DMS79 (cell line): Measurements from ENCODE around the gene LGALS8.
"Not testable (repeated sequence)": the region's sequence is repeated elsewhere in the genome, so short reads cannot be mapped to it uniquely, and the experiment has no call there.

Experiments
- DNase-seq: peaks from one replicate; lab custom pipeline; 2025; lab: John Stamatoyannopoulos, UW

LGALS8 gene

GRCh38 chr1:236540813-236541465 lies 17.2 kb downstream of the LGALS8 start:
- DNase-seq: no peak

DNA sequence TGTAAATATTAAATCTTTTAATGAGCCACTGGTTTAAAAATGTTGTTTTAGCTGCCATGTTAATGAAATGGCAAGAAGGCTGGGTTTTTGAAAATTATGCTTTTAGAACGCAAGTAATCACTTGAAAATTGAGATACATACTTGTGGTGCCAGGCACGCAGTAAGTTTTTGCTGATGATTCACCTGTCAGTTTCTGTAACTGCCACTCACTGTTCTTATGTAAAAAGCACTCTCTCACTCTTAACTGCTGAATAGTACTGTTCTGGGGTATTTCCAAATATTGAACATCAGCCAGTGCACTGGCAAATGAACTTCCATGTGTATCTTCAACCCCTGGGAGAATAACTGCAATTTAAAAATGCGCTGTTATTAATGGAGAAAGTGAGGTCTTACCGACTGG lies 17.9 kb downstream of the LGALS8 start:
- DNase-seq: no peak

DNA sequence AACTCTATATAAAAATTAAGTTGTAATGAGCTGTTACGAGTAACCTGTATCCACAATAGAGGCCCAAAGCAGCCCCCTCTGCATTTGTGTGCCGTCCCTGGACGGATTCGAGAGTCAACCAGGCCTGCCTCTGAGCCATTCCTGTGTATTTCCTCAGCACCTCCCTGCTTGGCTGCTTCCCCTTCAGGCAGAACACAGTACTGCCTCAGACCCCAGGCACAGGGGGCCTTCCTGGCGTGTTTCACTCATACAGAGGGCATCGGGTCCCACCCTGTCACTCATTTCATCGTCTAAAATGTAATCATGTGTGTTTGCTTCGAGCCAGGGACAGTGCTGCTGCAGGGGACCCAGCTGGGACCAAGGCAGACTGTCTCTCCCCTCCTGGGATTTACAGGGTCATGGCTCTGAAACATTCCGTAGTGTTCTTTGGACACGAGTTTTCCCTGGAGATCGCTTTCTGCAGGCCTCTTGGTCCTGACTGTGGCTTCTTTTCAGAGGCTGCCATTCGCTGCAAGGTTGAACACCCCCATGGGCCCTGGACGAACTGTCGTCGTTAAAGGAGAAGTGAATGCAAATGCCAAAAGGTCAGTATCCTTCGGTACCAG lies 19.4 kb downstream of the LGALS8 start:
- DNase-seq: no peak

DNA sequence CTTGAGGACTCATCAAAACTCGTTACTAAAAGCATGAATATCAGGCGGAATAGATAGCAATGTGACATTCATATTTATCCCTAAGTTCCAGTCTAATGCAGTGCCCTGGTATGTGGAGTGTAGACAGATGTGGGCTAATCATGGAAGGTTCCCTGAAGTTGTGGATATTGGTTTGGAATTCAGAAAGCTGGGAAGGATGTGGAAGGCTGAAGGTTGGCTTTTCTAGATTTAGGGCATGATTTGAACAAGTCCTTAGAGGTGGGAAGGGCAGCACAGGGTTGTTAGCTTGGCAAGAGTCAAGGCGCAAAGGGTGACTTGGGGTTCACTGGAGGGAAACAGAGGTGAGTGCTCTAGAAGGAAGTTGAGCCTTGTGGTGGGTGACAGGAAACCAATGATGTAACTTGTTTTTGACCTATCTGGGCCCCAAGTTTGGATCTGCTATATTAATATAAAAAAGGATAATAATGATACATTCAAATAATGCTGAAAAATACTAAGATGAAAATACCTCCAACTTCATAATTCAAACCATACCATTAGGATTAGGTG lies 21.9 kb downstream of the LGALS8 start:
- no peak for DNase-seq

DNA sequence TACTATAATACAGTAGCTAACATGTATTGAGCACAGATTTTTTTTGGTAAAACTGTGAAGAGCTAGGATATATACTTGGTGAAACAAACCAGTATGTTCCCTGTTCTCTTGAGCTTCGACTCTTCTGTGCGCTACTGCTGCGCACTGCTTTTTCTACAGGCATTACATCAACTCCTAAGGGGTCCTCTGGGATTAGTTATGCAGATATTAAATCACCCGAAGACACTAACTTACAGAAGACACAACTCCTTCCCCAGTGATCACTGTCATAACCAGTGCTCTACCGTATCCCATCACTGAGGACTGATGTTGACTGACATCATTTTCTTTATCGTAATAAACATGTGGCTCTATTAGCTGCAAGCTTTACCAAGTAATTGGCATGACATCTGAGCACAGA lies 24.7 kb downstream of the LGALS8 start:
- no peak for DNase-seq

- DNase-seq: no peak
Measured at GRCh38 chr1:236550961-236551851, 27.4 kb downstream of the LGALS8 start.

DNA sequence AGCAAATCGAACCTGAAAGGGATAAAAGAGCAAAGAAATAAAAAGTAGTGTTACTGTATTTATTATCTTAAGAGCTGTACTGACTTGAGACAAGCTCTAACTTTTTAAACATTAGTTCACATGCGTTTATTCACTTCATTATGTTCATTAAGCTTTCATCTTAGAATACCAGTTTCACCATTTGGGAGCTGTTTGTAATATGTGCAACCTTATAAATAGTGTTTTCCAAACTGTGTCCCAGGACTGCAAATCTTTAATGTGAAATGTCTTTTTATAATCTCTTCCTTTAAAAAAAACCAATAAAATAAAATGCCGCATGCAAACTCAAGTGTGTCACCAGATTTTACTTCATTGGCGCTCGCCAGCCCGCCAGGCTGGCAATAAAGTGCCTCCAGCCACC lies 28.3 kb downstream of the LGALS8 start:
- DNase-seq: no peak

DNA sequence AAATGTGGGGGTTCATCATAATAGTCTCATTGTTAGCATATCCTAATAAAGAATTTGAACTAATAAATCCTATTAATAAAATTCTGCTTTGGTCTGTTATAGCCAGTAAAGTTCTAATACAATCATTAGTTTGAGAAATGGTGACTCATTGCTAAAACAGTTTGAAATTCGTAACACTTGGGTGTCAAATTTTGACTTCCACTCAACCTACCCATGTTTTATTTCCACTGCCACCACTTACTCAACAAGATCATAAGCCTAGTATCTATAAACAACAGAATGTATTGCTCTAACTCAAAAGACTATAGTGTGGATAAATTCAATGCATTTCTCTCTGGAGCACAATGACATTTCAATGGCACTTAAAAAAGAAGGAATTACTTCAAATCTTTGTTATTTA lies 29.1 kb downstream of the LGALS8 start:
- DNase-seq: no peak

GRCh38 chr1:236553370-236553769 lies 29.6 kb downstream of the LGALS8 start:
- no peak for DNase-seq

DNA sequence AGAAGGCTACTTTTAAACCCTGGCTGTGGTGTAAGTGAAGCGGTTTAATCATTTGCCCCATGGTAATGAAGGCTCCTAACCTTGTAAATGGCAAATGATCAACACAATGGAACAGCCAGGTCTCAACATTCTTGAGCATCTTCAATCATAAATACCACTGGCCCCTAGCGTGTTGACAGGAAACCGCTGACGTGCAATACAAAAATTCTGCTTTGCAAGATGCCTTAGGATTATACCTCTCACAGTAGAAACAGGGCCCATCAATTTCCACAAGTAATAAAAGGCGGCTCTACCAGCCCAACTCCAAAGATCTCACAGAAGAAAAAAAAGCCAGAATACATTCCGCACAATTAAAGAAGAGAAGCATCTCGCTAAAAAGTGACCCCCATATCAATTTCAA lies 32.8 kb downstream of the LGALS8 start:
- no peak for DNase-seq

DNA sequence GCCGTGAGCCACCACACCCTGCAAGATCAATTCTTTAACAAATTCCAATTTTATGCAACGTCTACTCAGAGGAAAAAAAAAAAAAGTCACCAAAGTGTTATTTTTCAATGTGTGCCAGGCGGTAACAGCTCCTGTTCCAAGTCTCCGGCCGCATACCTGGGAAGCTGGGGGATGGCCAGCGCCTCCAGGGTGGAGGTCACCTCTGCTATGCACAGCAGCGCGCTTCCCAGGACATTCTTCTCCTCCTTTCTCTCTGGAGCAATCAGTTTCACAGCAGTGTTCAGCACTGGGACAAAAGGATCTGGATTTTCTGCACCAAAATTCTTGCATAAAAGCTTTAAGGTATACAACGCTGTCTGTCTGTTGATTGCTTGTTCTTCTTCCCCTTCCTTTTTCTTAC lies 34.3 kb downstream of the LGALS8 start:
- no peak for DNase-seq

DNA sequence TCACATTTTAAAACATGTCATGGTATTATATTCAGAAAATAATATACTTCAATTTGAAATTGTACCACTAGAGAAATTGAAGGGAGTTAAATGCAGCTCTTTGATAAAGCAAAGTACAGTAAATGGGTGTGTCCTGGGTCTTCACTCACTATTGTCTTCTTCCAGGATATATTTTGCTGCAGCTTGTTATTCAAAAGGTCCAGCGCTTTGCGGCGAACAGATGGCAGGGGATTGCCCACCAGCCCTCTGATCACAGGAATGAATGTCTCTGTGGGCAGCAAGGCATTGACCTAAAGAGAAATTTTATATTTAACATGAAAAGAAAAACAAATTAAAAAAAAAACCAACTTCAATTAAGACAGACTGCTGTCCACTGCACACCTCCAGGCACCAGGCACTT lies 35.1 kb downstream of the LGALS8 start:
- no peak for DNase-seq

DNA sequence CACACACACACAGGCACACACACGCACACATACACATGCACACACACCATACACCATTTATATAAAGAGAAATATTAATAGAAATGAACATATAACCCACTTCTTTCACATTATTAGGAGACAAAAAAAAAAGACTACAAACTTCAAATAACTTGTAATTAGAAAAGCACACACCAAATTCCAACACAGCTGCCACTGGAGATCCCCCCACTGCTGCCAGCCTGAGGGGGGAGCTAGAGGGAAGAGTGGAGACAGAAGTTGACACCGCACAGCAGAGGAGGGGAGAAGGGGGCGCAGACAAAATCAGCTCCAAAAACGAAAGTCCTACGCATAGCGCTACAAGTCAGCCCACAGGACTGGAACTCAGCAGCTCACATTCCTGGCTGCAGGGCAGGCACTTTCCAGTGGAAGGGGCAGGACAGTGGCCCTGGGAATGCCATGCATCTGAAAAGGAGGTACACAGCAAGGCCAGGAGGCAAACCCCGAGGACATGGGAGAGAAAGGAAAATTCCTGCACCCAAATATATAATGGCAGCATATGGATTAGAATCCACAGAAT lies 36.5 kb downstream of the LGALS8 start:
- no peak for DNase-seq

- no peak for DNase-seq
Measured at GRCh38 chr1:236561976-236562375, 38.2 kb downstream of the LGALS8 start.

GRCh38 chr1:236565530-236565929 lies 41.7 kb downstream of the LGALS8 start:
- no peak for DNase-seq

- DNase-seq: no peak
Measured at GRCh38 chr1:236568285-236568894, 44.6 kb downstream of the LGALS8 start.

DNA sequence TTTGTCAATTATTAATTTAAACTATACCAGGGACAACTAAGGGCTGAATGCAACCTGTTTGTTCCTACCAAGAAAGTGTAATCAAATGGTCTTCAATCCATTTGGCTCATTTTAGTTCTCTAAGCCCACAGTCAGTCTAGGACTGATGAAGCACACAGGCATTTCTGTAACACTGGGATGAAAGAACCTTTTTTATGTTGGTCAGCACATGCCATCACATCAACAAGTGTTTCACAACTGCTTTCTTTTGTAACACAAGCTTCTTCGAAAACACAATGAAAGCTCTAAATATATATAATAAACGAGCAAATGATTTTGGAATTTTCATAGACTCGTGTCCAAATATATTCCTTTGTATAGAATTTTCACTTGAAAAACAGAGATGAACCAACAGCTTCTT lies 51.7 kb downstream of the LGALS8 start:
- DNase-seq: no peak

DNA sequence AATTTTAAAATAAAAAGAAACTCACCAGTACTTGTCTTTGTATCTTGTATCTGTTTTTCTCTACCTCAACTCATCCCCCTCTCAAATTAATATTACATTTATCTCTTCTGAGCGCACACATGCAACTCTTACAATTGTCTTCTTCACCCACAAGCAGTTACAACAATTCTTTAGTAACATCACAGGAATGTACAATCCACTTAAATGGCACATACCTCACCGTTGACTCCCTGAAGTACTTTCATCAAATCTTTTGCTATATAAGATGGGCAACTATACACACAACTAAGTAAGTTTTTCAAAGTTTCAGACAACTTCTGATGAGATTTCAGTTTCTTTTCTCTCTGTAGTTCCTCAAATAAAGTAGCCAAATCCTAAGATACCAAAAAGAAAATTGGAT lies 52.2 kb downstream of the LGALS8 start:
- DNase-seq: no peak

DNA sequence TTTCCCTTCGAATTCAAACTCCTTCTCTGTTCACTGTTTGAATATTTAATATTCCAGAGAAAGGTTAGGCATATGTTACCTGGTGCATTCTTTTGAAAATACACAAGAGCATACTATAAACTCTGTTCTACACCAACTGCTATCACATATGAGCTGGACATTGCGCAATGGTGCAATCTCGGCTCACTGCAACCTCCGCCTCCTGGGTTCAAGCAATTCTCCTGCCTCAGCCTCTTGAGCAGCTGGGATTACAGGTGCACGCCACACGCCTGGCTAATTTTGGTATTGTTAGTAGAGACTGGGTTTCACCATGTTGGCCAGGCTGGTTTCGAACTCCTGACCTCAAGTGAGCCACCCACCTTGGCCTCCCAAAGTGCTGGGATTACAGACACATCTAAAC lies 53.3 kb downstream of the LGALS8 start:
- not testable (repeated sequence) for DNase-seq

DNA sequence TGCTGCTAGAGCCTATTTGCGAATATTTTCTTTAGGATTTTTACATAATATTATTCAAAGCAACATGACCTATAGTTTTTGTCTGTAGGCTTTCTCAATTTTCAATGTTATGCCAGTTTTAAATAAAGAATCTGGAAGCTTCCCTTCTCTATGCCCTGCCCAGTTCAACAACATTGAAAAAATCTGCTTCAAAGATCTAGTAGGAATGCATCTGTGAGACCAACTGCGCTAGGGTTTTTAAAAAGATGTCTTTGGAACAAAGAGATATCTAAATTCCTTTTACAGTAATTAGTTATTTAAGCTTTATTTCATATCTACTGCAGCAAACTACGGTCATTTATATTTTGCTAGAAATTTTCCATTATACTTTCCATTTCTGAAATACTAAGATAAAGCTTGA lies 54.9 kb downstream of the LGALS8 start:
- no peak for DNase-seq

DNA sequence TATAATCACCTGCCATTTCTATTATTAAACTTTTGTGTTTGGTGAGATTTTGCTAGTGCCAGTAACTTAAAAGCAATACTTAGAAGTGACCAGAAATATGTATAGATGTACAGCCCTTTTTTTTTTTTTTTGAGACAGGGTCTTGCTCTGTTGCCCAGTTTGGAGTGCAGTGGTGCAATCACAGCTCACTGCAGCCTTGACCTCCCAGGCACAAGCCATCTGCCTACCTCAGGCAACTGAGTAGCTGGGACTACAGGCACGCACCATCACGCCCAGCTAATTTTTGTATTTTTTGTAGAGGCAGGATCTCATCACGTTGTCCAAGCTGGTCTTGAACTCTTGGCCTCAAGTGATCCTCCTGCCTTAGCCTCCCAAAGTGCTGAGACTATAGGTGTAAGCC lies 56.6 kb downstream of the LGALS8 start:
- not testable (repeated sequence) for DNase-seq

DNA sequence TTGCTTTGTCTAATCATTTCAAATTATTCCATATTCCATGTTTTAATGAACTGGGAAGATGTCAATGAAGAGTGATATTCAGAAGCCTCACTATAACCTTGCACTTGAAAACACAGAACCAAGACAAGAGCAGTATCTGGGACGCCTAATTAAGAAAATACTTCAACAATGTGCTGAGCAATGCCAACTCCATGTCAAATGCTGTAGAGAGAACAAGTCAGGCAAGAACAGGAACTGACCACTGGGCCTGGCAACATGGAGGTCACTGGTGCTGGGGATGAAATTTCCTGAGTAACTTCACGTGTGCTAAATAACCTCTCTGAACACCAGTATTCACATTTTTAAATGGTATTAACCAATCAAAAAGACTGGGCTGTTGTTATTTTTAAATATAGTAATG lies 57.7 kb downstream of the LGALS8 start:
- DNase-seq: no peak
